Measurements from ENCODE around the gene IBA57.

Gene IBA57

GRCh38 chr1:228194921-228195812, 29.6 kb downstream of the IBA57 start:
- no peak for DNase-seq

- DNase-seq: no peak
Measured at GRCh38 chr1:228197555-228198147, 32.0 kb downstream of the IBA57 start.

- DNase-seq: no peak
Measured at GRCh38 chr1:228198977-228199590, 33.5 kb downstream of the IBA57 start.

- DNase-seq: no peak
Measured at GRCh38 chr1:228204958-228205357, 39.4 kb downstream of the IBA57 start.

- no peak for DNase-seq
Measured at GRCh38 chr1:228205526-228206436, 40.2 kb downstream of the IBA57 start.

- DNase-seq: no peak
Measured at GRCh38 chr1:228206582-228207351, 41.2 kb downstream of the IBA57 start.

- no peak for DNase-seq
Measured at GRCh38 chr1:228207381-228207810, 41.8 kb downstream of the IBA57 start.

GRCh38 chr1:228207851-228208821, 42.5 kb downstream of the IBA57 start, which contains the start of gene OBSCN:
TSS of gene OBSCN (plus strand) at chr1:228208044. CDS start at chr1:228211784, 3,740 bp downstream.
- no peak for DNase-seq

- no peak for DNase-seq
Measured at GRCh38 chr1:228208831-228209551, 43.4 kb downstream of the IBA57 start.

- no peak for DNase-seq
Measured at GRCh38 chr1:228209657-228210056, 44.1 kb downstream of the IBA57 start.

GRCh38 chr1:228210076-228210651, 44.6 kb downstream of the IBA57 start:
- no peak for DNase-seq

GRCh38 chr1:228210712-228211530, 45.3 kb downstream of the IBA57 start:
- DNase-seq: no peak

GRCh38 chr1:228211531-228212414, 46.2 kb downstream of the IBA57 start:
- DNase-seq: no peak

- DNase-seq: no peak
Measured at GRCh38 chr1:228212415-228212965, 46.9 kb downstream of the IBA57 start.

- DNase-seq: peak; percentile 20
Measured at GRCh38 chr1:228212966-228213844, 47.6 kb downstream of the IBA57 start.

Measured in KG1 (cell line).